GM19397 (cell line): ENCODE measurements around the gene VWA8.
"Not testable (repeated sequence)": the region's sequence is repeated elsewhere in the genome, so short reads cannot be mapped to it uniquely, and the experiment has no call there.

Experiments
- ATAC-seq: cut with Tn5 transposase; IDR thresholded peaks from one replicate; pipeline ENCODE4 v1.9.1; 2021; ENCODE audit warnings: mild to moderate bottlenecking, moderate library complexity; ENCODE audit not compliant: unreplicated experiment

The VWA8 gene

DNA sequence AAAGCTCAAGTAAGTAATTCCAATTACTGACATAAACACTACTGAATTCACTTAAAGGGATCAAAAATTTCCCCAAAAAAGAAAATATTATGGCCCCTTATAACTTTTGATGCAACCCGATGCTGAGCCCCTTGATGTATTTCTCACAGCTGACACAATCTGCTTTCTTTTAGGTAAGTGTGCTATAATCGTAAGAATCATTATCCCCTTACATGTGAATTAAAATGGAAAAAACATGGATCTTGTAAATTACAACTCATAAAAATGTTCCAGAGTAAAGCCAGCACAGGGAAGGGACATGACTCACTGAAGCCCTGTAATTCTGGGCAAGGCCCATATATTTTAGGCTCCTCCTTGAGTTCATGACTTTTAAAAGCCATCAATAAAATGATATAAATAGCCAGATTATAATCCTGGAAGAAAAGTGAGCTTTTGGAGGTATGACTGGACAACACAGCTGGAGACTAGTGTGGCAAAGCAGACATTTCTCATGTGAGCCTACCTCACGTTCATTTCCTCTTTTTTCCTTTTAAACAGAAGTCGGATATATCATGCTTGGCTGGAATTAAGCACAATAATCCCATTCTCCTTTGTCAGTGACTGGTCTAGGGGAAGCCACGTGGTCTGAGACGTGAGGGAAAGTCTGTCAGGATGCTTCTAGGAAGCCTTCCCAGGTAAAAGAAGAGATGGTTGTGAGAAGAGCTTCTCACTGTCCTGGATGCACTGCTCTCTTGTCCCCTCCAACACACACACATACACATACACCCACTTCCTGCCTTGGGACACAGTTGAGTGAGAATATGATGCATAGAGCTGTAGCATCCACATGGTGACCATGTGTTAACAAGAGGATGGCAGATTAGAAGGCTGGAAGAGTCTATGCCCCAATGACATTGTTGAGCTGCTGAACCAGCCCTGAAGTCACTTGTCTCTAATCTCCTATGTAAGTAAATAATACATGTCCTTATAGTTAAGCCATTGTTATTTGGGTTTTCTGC lies 338.2 kb downstream of the VWA8 start:
- no peak for ATAC-seq

DNA sequence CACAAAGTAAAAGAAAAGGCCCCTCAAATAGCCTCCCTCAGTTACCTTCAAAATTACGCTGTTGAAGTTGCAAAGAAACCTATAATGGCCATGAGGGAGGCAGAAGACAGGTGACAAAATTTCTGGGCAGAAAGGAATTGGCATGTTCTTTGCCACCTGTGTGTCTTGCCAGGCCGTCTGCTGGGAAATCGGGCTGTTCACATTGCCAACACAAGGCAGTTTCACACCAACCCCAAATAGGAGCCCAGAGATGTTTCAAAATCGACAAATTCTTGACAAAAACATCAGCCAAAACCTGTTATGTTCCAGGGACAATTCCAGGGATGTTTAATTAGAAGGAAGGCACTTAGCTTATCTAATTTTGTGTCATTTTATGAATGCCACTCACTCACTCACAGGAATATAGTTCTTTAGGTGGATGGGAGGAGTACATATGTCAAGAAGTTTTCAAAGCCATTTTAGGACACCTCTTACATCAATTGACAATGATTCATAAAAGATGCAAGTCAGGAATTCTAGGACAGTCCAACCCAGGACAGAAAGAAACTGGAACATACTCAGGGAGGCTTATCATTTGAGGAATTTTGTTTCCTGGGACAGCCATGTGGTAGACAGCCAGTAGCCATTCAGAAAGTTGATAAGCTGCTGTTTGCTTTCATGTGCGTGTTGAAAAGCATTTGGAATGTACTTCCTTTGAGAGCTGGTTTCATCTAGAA lies 339.0 kb downstream of the VWA8 start:
- no peak for ATAC-seq

DNA sequence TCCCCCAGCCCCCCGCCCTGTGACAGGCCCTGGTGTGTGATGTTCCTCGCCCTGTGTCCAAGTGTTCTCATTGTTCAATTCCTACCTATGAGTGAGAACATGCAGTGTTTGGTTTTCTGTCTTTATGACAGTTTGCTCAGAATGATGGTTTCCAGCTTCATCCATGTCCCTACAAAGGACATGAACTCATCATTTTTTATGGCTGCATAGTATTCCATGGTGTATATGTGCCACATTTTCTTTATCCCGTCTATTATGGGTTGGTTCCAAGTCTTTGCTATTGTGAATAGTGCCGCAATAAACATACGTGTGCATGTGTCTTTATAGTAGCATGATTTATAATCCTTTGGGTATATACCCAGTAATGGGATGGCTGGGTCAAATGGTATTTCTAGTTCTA lies 343.3 kb downstream of the VWA8 start:
- not testable (repeated sequence) for ATAC-seq

DNA sequence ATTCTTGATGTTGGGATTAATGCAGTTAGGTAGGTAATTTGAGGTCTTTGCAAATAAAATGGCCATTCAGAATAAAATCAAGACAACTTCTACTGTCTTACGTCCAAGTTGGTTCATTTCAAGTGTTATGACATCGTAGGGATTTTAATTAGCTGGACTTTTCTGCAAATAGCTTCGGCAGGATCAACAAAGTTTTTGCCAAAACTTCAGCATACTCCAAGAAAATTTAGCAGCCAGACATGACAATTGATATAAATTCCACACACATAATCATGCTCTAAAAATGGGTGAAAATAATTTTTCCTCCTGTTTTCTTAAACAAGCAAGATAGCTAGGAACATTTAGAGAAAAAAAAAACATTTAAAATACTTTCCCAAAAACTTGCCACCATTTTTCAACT lies 344.8 kb downstream of the VWA8 start:
- no peak for ATAC-seq

DNA sequence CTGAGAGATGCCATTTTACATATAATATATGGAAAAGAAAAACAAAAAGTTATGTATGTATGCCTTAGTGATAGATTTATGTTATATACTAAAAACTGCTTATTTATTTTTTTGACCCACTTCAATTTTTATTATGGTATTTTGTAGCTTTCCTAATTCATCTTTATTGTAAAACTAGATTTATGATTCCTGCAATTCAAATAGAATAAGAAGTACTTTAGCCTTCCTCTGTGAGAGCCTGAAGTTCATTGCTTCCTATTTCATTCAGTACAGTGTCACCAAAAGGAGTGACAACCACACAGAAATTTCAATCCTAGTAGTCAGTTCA lies 345.4 kb downstream of the VWA8 start:
- ATAC-seq = no peak

DNA sequence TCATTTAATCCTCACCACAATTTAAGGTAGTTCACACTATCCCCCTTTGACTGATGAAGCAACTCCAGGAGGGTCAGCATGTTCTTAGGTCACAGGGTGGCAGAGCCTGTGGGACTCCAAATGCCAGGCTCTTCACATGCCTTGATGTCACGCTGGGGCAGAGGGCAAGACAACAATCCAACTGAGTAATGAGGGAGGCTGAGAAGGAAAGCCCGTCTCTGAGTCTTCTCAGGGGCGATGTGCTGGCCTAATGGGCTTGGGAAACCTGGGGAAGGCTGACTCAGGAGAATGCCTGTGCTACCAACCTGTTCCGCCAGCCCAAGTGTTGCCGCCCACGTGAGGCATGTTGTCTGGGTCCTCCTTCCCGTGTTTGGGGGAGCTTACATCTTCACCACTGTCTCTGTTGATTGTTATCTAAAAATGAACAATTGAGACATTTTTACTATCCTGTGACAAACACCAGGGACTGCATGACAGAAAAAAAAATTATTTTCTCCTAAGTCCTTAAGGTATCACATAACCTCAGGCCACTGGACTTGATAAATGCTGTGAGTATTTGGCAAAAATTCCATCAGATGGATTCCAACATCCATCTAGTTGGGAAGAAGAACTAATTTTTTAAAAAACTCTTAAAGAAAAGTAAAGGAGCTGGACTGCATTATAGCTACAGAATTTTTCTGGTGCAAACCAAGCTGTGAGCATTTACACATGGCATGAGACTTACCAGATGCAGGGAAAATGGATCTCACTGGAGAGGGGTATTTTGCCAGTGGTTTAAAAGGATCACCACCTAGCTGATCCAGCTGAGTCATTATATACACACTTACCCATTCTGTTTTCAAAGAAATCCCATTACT lies 346.0 kb downstream of the VWA8 start:
- ATAC-seq = no peak

DNA sequence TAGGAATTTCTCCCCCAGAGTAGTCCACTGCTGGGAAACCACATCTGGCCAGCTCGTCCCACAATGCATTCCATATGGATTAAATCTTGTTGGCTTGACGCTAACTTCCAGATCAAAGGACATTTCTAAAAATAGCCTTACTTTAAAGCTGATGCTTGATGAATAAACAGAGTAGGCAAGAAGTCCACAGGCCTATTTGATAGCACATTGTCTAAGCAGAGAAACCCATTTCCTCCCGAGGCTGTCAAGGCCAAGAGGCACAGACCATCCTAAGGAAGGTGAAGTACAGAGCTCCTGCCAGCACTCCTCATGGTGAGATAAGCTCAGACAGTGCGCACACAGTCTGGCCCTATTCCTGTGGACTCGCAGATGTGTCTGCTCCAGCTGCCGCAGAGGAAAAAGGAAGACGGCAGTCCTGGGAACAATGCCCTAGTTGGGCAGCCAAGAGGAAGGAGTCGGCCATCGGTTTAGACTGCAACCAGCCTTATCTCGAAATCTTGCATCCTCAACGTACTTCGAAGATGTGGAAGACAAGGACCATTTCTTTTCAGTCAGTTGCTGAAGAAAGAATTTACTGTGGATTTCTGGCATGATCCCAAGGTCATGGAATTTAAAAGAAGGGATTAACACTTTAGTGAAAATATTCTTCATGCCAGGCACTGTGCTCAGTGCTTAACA lies 346.8 kb downstream of the VWA8 start:
- ATAC-seq = no peak

DNA sequence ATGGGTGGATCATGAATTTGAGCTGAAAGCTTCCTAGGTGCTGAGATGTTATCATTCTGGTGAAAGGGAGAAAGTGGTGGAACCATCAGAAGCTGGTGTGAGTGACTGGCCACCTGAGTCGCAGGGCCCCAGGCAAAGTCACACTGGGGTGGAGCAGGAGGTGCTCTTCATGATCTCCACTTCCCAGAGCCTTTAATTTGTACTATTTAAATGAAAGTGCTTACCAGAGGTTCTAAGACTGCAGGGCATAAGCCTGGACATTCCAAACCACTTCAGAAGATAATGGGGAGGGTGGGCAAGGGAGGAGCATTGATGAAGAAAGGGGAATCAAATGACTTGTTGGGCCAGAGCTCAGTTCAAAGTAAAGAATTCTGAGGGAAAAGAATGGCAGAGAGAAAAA lies 347.4 kb downstream of the VWA8 start:
- ATAC-seq = no peak

DNA sequence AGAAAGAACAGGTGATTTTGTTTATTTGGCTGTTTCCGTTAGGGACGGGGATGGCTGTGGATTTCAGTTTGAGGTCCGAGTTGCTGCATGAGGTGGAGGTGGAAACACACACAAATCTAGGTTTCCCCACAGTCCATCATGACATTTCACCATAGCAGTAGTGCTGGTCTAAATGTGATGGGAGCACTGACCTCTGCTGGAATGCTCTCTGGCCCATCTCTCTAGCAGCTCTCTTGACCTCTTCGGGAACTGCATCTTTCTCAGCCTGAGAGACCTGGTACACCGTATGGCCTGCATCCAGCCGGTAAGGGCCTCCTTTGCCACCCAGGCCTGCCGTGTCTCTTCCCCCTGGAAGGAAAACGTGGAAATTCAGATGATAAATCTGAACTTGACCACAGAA lies 349.5 kb downstream of the VWA8 start:
- no peak for ATAC-seq

DNA sequence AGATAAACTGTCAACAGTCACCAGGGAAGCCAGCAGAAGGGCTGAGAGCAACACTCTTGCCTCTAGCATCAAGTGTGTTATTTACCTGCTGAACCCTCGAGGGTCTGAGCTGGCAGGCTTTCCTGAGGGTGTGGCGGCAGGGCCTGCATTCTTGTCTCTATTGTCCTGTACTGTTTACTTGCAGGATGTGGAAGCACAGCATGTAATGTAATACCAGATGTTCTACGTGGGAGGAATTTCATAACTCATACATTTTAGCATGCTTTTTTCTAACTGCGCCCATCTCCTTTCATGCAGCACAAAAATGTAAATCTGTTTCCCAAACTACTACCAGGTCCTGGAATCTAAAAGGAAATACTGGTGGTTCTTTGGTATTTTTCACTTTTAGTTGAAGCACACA lies 350.5 kb downstream of the VWA8 start:
- ATAC-seq = no peak

DNA sequence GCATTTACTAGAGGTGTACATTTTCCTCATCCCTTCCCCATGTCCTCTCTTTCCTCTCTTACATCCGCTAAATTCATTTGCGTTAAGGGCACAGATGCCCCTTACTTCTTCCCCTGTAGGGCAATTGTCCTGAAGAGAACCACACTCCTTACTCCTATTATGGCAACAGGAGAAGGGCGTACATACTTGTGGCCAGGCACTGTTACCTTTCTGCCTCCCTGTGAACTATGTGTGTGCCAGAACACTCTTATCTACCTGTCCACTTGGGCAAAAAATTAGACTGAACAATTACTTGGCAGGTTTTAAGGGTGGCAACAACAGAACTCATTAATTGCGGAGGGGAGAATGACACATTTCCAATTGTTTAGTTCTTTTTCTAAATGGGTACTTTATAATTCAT lies 351.1 kb downstream of the VWA8 start:
- ATAC-seq = no peak

DNA sequence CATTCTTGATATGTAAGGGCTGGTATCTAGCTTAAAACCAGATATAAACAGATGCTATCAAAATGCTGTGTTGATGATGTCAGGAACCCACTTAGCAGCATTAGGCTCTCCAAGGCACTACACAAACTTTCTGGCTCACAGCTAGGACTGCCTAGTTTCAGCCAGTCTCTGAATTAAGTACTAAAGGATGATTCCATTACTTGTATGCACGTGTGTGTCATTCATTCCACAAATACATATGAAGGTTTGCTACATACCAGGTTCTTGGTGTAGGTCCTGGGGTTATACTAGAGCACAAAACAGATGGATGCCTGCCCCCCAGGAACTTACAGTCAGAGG lies 352.1 kb downstream of the VWA8 start:
- ATAC-seq = no peak

DNA sequence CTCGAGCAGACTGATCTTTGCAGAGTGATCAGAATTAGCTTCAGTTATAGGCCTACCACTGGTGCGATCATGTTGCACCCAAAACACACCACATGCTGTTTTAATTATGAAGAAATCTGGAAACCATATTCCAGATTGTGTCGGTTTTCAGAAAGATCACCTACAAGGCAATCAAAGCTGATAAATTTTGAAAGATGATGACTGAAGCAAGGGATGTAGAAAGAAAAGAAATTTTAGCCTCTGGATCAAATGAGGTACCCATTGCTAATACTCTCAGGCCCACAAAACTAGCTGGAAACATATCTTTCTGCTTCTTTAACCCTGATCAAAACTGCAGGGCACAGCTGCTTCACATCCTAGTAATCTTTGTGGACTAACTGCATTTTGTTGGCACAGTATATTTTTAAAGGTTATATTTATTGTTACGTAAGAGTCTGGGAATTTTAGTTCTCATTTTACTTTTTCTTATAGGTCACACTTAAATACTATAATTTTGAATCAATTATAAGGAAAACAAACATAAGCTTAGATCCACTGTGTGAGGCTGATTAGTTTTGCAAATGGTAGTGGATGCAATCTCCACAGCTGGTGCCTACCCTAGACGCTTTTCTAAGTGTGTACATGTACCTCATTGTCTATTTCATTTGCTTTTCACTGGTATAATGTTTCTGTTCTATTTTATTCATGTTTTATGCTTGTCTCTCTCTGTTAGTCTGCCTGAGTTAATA lies 352.6 kb downstream of the VWA8 start:
- no peak for ATAC-seq

DNA sequence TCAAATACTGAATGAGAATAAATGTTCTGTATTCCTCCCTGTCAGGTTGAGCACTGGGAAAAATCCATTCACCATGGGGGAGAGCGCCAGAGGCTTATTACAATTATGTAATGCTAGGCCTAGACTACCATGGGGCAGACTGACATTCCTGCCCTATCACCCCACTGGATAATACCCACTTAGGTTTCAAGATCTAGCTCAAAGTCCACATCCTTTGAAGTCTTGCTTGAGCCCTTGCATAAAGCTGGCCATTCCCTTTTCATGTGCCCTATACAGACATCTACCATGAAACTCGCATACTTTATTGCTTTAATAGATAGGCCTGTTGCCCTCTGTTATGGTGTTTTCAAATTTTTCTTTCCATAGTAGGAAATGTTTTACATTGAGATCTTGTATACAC lies 354.3 kb downstream of the VWA8 start:
- ATAC-seq = no peak

DNA sequence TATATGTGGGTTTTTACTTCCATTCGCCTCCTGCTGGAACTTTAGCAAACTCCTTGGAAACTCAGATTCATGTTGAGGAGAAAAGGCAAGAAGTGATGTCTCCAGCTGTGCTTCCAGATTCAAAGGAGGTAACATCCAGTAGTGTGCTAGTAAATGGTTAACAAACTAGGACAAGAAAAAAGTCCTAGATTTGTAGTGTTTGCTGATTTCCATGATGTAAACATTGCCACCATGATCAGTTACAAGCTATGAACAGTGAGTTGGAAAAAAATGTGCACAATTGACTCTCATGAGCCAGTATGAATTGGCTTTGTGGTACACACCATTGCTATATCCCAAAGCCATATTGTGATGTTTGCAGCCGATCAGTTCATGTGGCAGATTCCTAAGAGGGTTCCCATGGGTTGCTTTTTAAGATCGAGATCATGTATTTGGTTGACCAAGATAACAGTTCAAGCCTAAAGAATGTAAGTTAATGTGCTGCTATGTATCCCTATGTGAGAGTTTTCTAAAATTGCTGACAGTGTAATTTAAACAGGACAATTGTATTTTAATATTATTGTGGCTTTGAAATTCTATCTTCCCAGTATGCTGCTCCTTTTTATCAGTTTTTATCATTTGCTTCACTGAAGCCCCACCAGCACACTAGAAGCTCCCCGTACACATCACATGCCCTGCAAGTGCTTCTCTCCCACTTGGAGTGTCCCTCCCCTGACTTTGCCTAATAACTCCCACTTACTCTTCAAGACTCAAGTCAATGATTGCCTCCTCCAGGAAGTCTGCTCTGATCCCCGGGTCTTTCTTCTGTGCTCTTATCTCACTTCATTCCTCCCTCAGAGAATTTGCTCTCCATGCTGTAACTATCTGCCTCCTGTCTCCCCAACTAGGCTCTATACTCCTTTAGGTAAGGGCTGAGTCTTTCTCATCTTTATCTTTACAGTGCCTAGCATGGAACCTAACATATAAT lies 355.3 kb downstream of the VWA8 start:
- no peak for ATAC-seq

DNA sequence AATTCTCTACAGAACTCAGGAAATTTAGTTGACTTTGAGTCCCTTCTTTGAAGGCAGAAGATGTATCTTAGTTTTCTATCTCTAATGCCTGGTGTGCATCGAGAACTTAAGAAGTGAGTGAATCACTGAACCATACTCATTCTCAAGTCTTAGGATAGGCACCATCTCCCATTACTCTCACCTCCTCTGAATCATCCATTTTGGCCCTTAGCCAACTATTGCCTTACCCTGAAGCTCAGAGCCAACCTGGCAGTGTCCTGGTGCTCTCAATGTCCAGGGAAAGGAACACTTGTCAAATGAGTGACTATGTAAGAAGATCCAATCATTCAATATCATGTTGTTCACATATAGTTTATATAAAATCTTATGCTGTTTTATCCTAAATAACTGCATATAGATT lies 357.0 kb downstream of the VWA8 start:
- no peak for ATAC-seq

DNA sequence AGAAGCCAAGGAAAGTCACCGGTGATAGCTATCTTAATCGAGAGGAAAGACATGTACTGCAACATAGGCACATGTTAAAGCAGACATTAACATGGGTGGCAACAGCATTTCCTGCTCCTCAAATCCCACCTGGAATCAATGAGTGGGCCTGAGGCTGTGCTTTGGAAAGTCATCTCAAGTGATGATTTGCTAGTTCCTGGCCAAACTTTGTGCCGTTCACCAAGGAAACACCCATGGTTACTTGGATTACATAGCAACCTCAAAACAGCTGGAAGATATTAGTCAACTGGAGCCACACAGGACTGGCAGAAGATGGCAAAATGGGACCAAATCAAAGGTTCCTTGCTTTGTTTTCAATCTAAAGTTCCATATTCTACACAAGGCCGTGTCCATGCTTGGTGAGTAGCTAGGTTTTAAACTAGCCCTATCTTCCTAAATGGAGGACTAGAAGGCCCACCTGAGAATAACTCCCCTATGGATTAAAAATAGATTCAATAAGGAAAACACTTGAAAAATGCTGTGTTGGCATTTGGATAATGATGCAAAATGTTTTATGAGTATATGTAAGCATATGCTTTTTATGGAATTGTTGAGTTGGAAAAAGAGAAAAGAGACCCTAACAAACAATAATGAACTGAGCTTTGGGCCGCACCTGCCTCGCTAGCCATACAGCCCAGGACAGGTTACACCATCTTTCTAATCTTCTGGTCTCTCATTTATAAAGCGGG lies 359.0 kb downstream of the VWA8 start:
- no peak for ATAC-seq

DNA sequence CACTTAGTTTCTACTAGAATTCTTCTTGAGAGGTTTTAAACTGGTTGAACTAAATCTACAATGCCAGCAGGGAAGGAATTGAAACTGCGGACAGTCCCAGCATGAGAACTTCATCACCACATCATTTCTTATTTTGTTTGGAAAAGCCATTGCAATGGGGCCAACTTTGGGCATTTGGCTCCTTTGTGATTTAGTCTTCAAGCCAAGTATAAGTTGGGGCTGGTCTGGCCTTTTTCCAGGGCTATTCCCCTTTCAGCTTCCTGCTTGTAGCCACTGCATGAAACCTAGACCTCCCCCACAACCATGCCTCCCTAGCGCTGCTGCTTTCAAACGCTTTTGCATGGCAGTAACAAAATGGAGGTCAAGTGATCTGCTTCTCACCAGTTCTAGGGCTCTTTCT lies 361.3 kb downstream of the VWA8 start:
- ATAC-seq = no peak
